Activated CD4-positive, alpha-beta T cell treated with anti-CD3 and anti-CD28 coated beads, Interleukin-2, amount 50 U/mL, for 24 hours (primary cell): Measurements from ENCODE around the gene PTPN21.
A peak's percentile ranks its signal among the peaks of the same experiment; 100 is the strongest.
"Not testable (repeated sequence)": the region's sequence is repeated elsewhere in the genome, so short reads cannot be mapped to it uniquely, and the experiment has no call there.

Experiments used
- DNase-seq, 2 donors: peaks; one replicate each; pipeline ENCODE4 v3.0.0-alpha.2; 2020; ENCODE audit warnings: low read depth in 1 of 2, low spot score in 1 of 2

PTPN21 gene

GRCh38 chr14:88552876-88553275, 1.9 kb downstream of the PTPN21 start:
- no peak for DNase-seq

- DNase-seq: no peak
Measured at GRCh38 chr14:88551980-88552431, 2.8 kb downstream of the PTPN21 start.

- peak in 1 of 2 donors; percentile 52 for DNase-seq
Measured at GRCh38 chr14:88551094-88551870, 3.5 kb downstream of the PTPN21 start.

GRCh38 chr14:88550078-88550477, 4.7 kb downstream of the PTPN21 start:
- no peak for DNase-seq

GRCh38 chr14:88547386-88547780, 7.4 kb downstream of the PTPN21 start:
- no peak for DNase-seq

- no peak for DNase-seq
Measured at GRCh38 chr14:88546621-88547385, 8.0 kb downstream of the PTPN21 start.

GRCh38 chr14:88545256-88545655, 9.6 kb downstream of the PTPN21 start:
- DNase-seq: no peak

- DNase-seq: no peak
Measured at GRCh38 chr14:88542857-88543795, 11.7 kb downstream of the PTPN21 start.

GRCh38 chr14:88541324-88541723, 13.5 kb downstream of the PTPN21 start:
- no peak for DNase-seq

GRCh38 chr14:88535813-88536212, 19.0 kb downstream of the PTPN21 start:
- DNase-seq: no peak

- no peak for DNase-seq
Measured at GRCh38 chr14:88535149-88535548, 19.7 kb downstream of the PTPN21 start.

GRCh38 chr14:88533064-88533602, 21.7 kb downstream of the PTPN21 start:
- DNase-seq: no peak

GRCh38 chr14:88529889-88530288, 24.9 kb downstream of the PTPN21 start:
- not testable (repeated sequence) for DNase-seq

- DNase-seq: no peak
Measured at GRCh38 chr14:88522393-88522792, 32.4 kb downstream of the PTPN21 start.

GRCh38 chr14:88521818-88522217, 33.0 kb downstream of the PTPN21 start:
- no peak for DNase-seq

- DNase-seq: no peak
Measured at GRCh38 chr14:88519907-88520306, 34.9 kb downstream of the PTPN21 start.

GRCh38 chr14:88518592-88519512, 36.0 kb downstream of the PTPN21 start:
- no peak for DNase-seq

- DNase-seq: no peak
Measured at GRCh38 chr14:88516861-88517357, 37.9 kb downstream of the PTPN21 start.

GRCh38 chr14:88515499-88516221, 39.1 kb downstream of the PTPN21 start:
- no peak for DNase-seq
